ENCODE measurements around the gene SPOP. TPM values are rescaled to one million over a fixed set of nuclear protein-coding genes. Genes with fewer than 3 reads are reported as not detected.
"Not testable (repeated sequence)": the region's sequence is repeated elsewhere in the genome, so short reads cannot be mapped to it uniquely, and the experiment has no call there.

The SPOP gene
- total RNA-seq, 4 donors from 2014 or later: 27.5 to 57.5 (median 53.5) TPM

- ATAC-seq: no peak
- Histone ChIP-seq H3K4me1 (peaks cover 5 to 6% of the 10 kb centered on the region in 2 donors), H3K27ac (no peak overlapping the region), H3K4me3 (no peak overlapping the region), H3K27me3 (no peaks in the 10 kb centered on the region), H3K9me3 (no peaks in the 10 kb centered on the region), H3K36me3 (no peaks in the 10 kb centered on the region)
- intact Hi-C loops (cut with DNase I; ENCODE audit: low total_unique reads): no loop called here
- in situ Hi-C loops (cut with MboI; ENCODE audit: low sequenced_read_pairs in 4 of 4): loop anchor here (5.0 to 25.0 kb wide), 4 partner anchors 58 to 432 kb away; partner anchors contain the start of genes DLX3 (in 3 of the 4) and NGFR (in 2 of the 4)
- no peak for TF ChIP-seq CTCF (IDR thresholded peaks at IDR 0.05 in 4 of 5, conservative IDR thresholded peaks at IDR 0.05 in 1 of 5)
- no peak for TF ChIP-seq POLR2A (IDR thresholded peaks at IDR 0.05)
- DNase-seq: no peak
Observed at GRCh38 chr17:49554694-49555494, 123.0 kb downstream of the SPOP start.

GRCh38 chr17:49553676-49554335 is 124.1 kb downstream of the SPOP start:
- no peak for TF ChIP-seq CTCF (IDR thresholded peaks at IDR 0.05 in 4 of 5, conservative IDR thresholded peaks at IDR 0.05 in 1 of 5)
- Histone ChIP-seq H3K27me3 (no peaks in the 10 kb centered on the region), H3K9me3 (no peaks in the 10 kb centered on the region), H3K4me3 (no peak overlapping the region), H3K36me3 (no peaks in the 10 kb centered on the region), H3K27ac (no peak overlapping the region), H3K4me1 (peaks cover 5 to 6% of the 10 kb centered on the region in 2 donors)
- in situ Hi-C loops (cut with MboI; ENCODE audit: low sequenced_read_pairs in 4 of 4) (loop anchor here (5.0 to 25.0 kb wide), 4 partner anchors 57 to 433 kb away; partner anchors contain the start of genes DLX3 (in 3 of the 4) and NGFR (in 2 of the 4)), intact Hi-C loops (cut with DNase I; ENCODE audit: low total_unique reads) (no loop called here)
- ATAC-seq (no peak), DNase-seq (no peak)

GRCh38 chr17:49552070-49552751 is 125.7 kb downstream of the SPOP start:
- in situ Hi-C loops (cut with MboI; ENCODE audit: low sequenced_read_pairs in 4 of 4): loop anchor here (5.0 to 25.0 kb wide), 4 partner anchors 55 to 435 kb away; partner anchors contain the start of genes DLX3 (in 3 of the 4) and NGFR (in 2 of the 4)
- no peak overlapping the region for H3K27ac ChIP-seq
- H3K4me1 ChIP-seq: peaks cover 5 to 6% of the 10 kb centered on the region in 2 donors
- no peak for DNase-seq
- no peaks in the 10 kb centered on the region for H3K27me3 ChIP-seq
- no peaks in the 10 kb centered on the region for H3K9me3 ChIP-seq
- no peak for ATAC-seq
- H3K4me3 ChIP-seq: no peak overlapping the region
- intact Hi-C loops (cut with DNase I; ENCODE audit: low total_unique reads): no loop called here
- H3K36me3 ChIP-seq: no peaks in the 10 kb centered on the region
- TF ChIP-seq CTCF (IDR thresholded peaks at IDR 0.05 in 4 of 5, conservative IDR thresholded peaks at IDR 0.05 in 1 of 5) (no peak), POLR2A (IDR thresholded peaks at IDR 0.05) (no peak)

GRCh38 chr17:49551221-49552069 is 126.5 kb downstream of the SPOP start:
- Histone ChIP-seq H3K36me3 (no peaks in the 10 kb centered on the region), H3K4me3 (no peak overlapping the region), H3K27me3 (no peaks in the 10 kb centered on the region), H3K4me1 (peaks cover 4 to 5% of the 10 kb centered on the region in 2 donors), H3K9me3 (no peaks in the 10 kb centered on the region), H3K27ac (no peak overlapping the region)
- ATAC-seq (no peak), DNase-seq (no peak)
- intact Hi-C loops (cut with DNase I; ENCODE audit: low total_unique reads) (no loop called here), in situ Hi-C loops (cut with MboI; ENCODE audit: low sequenced_read_pairs in 4 of 4) (loop anchor here (5.0 to 25.0 kb wide), 4 partner anchors 54 to 436 kb away; partner anchors contain the start of genes DLX3 (in 3 of the 4) and NGFR (in 2 of the 4))
- TF ChIP-seq POLR2A (IDR thresholded peaks at IDR 0.05): no peak
- no peak for TF ChIP-seq CTCF (IDR thresholded peaks at IDR 0.05 in 4 of 5, conservative IDR thresholded peaks at IDR 0.05 in 1 of 5)

GRCh38 chr17:49550764-49551163 is 127.1 kb downstream of the SPOP start:
- H3K9me3 ChIP-seq; H3K27me3 ChIP-seq; H3K36me3 ChIP-seq; DNase-seq; intact Hi-C loops (cut with DNase I; ENCODE audit: low total_unique reads); H3K4me1 ChIP-seq; H3K4me3 ChIP-seq; H3K27ac ChIP-seq; ATAC-seq: not testable (repeated sequence)
- in situ Hi-C loops (cut with MboI; ENCODE audit: low sequenced_read_pairs in 4 of 4): loop anchor here (5.0 to 25.0 kb wide), 4 partner anchors 53 to 437 kb away; partner anchors contain the start of genes DLX3 (in 3 of the 4) and NGFR (in 2 of the 4)

All from gastrocnemius medialis (tissue), 4 donors.